RPMI7951 (cell line): ENCODE results near the gene UBE2I. TPM values are rescaled to one million over a fixed set of nuclear protein-coding genes. Genes with fewer than 3 reads are reported as not detected.

Source experiments
- DNase-seq: peaks from one replicate; pipeline ENCODE4 v3.0.0-alpha.2; 2012; ENCODE audit warnings: low read depth
- total RNA-seq: library from RNA; depleted of rRNA; stranded (reverse); fragments of >200 nt; shearing (Covaris generic); gene quantifications from 2 replicates; pipeline ENCODE4 v1.2.3, GENCODE V29; 2014

UBE2I gene
- total RNA-seq, 1 experiment from 2014 or later = 53.6 TPM

GRCh38 chr16:1330260-1330914, 21.0 kb downstream of the UBE2I start:
- DNase-seq = no peak

GRCh38 chr16:1330931-1331711, 21.7 kb downstream of the UBE2I start:
- no peak for DNase-seq

- DNase-seq = peak; percentile 49
These were observed 22.5 kb downstream of the UBE2I start for GRCh38 chr16:1331712-1332617.

- DNase-seq = no peak
These were observed 23.2 kb downstream of the UBE2I start for GRCh38 chr16:1332618-1333148.

- DNase-seq = no peak
These were observed 23.8 kb downstream of the UBE2I start, which contains the start of gene BAIAP3 for GRCh38 chr16:1333149-1333812. BAIAP3 (plus strand) TSS chr16:1333645; CDS start chr16:1338550, 4,905 bp downstream.

- DNase-seq = no peak
These were observed 24.6 kb downstream of the UBE2I start for GRCh38 chr16:1333854-1334700.

- DNase-seq = no peak
These were observed 25.3 kb downstream of the UBE2I start for GRCh38 chr16:1334739-1335138.

- DNase-seq = no peak
These were observed 26.0 kb downstream of the UBE2I start for GRCh38 chr16:1335211-1335971.

- DNase-seq = no peak
These were observed 26.6 kb downstream of the UBE2I start for GRCh38 chr16:1335996-1336395.

GRCh38 chr16:1336619-1337018, 27.2 kb downstream of the UBE2I start:
- no peak for DNase-seq

- DNase-seq = no peak
These were observed 28.1 kb downstream of the UBE2I start for GRCh38 chr16:1337486-1337885.

- no peak for DNase-seq
These were observed 28.8 kb downstream of the UBE2I start for GRCh38 chr16:1338119-1338730.

- no peak for DNase-seq
These were observed 29.6 kb downstream of the UBE2I start for GRCh38 chr16:1338855-1339675.

- no peak for DNase-seq
These were observed 31.5 kb downstream of the UBE2I start for GRCh38 chr16:1340730-1341494.

GRCh38 chr16:1341495-1342420, 32.3 kb downstream of the UBE2I start:
- DNase-seq = no peak
